ENCODE measurements around the gene HNRNPA1. TPM values are rescaled to one million over a fixed set of nuclear protein-coding genes. Genes with fewer than 3 reads are reported as not detected.

Gene HNRNPA1
- total and polyA plus RNA-seq, 2 donors (not counting 1 experiment from before 2014, with no cell fraction given) = 311 to 1,057 TPM

GRCh38 chr12:54331461-54331860 lies 50.9 kb downstream of the HNRNPA1 start:
- Histone ChIP-seq H3K27ac (ENCODE audit: insufficient read depth, low read length) (no peak overlapping the region), H3K4me3 (replicated peaks in 1 of 4; ENCODE audit: control extremely low read depth in 1 of 4, insufficient read depth in 1 of 4, low read depth in 3 of 4, low read length in 4 of 4) (no peak overlapping the region), H4K20me1 (ENCODE audit: control insufficient read depth, extremely low read depth, insufficient read depth, low read length) (no peaks in the 10 kb centered on the region), H3K9me3 (ENCODE audit: control insufficient read depth, insufficient read depth, low read depth, low read length) (no peaks in the 10 kb centered on the region), H3K4me2 (ENCODE audit: extremely low read depth, insufficient read depth, low read length) (no peak overlapping the region), H3K9ac (ENCODE audit: insufficient read depth, low read length) (no peak overlapping the region), H3K79me2 (ENCODE audit: control insufficient read depth, insufficient read depth, low read length) (peaks cover 38% of the 10 kb centered on the region), H3K27me3 (ENCODE audit: control insufficient read depth, insufficient read depth, low read length) (no peaks in the 10 kb centered on the region), H3K4me1 (ENCODE audit: control insufficient read depth, extremely low read depth, insufficient read depth, low read length) (peaks cover 17% of the 10 kb centered on the region), H3K36me3 (ENCODE audit: control insufficient read depth, insufficient read depth, low read length) (no peaks in the 10 kb centered on the region), H2AFZ (ENCODE audit: low read length) (no peak overlapping the region)
- no peak for DNase-seq (ENCODE audit: low read depth in 2 of 2)
- no peak for TF ChIP-seq EZH2 (IDR thresholded peaks at IDR 0.05; ENCODE audit: low read length, missing control alignments)
- TF ChIP-seq, protein P1, sequence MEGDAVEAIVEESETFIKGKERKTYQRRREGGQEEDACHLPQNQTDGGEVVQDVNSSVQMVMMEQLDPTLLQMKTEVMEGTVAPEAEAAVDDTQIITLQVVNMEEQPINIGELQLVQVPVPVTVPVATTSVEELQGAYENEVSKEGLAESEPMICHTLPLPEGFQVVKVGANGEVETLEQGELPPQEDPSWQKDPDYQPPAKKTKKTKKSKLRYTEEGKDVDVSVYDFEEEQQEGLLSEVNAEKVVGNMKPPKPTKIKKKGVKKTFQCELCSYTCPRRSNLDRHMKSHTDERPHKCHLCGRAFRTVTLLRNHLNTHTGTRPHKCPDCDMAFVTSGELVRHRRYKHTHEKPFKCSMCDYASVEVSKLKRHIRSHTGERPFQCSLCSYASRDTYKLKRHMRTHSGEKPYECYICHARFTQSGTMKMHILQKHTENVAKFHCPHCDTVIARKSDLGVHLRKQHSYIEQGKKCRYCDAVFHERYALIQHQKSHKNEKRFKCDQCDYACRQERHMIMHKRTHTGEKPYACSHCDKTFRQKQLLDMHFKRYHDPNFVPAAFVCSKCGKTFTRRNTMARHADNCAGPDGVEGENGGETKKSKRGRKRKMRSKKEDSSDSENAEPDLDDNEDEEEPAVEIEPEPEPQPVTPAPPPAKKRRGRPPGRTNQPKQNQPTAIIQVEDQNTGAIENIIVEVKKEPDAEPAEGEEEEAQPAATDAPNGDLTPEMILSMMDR (conservative IDR thresholded peaks at IDR 0.05 in 1 of 2, IDR thresholded peaks at IDR 0.05 in 1 of 2; ENCODE audit: low read depth in 1 of 2, low read length in 2 of 2) = no peak

DNA sequence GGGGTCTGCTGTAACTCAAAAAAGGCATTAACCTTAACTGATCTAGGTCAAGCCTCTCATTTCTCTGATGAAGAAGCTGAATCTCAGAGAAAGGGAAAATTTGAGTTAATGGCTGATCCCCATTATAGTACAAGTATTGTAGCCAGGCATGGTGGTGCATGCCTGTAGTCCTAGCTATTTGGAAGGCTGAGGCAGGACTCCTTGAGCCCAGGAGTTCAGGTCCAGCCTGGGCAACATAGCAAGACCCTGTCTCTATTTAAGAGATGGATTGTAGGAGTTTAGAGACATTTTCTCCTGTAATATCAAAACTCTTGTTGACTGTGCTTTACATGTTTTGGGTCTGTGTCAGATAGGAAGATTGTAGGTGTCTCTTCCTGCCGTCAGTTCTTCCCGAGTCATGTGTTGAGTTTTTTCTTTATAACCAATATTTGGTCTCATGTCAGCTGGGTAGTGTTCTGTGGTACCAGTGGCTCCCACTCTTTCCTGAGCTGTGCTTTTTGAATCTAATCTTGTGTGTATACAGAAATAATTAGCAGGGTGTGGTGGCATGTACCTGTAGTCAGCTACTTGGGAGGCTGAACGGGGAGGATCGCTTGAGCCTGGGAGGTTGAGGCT lies 53.0 kb downstream of the HNRNPA1 start:
- H3K9me3 ChIP-seq (ENCODE audit: control insufficient read depth, insufficient read depth, low read depth, low read length) = no peaks in the 10 kb centered on the region
- H3K9ac ChIP-seq (ENCODE audit: insufficient read depth, low read length) = no peak overlapping the region
- H3K4me2 ChIP-seq (ENCODE audit: extremely low read depth, insufficient read depth, low read length) = no peak overlapping the region
- H3K4me1 ChIP-seq (ENCODE audit: control insufficient read depth, extremely low read depth, insufficient read depth, low read length) = peaks cover 27% of the 10 kb centered on the region
- no peaks in the 10 kb centered on the region for H3K27me3 ChIP-seq (ENCODE audit: control insufficient read depth, insufficient read depth, low read length)
- no peak for TF ChIP-seq EZH2 (IDR thresholded peaks at IDR 0.05; ENCODE audit: low read length, missing control alignments)
- TF ChIP-seq, protein P1 (conservative IDR thresholded peaks at IDR 0.05 in 1 of 2, IDR thresholded peaks at IDR 0.05 in 1 of 2; ENCODE audit: low read depth in 1 of 2, low read length in 2 of 2) = no peak
- no peaks in the 10 kb centered on the region for H3K36me3 ChIP-seq (ENCODE audit: control insufficient read depth, insufficient read depth, low read length)
- no peak overlapping the region for H2AFZ ChIP-seq (ENCODE audit: low read length)
- H3K4me3 ChIP-seq (replicated peaks in 1 of 4; ENCODE audit: control extremely low read depth in 1 of 4, insufficient read depth in 1 of 4, low read depth in 3 of 4, low read length in 4 of 4) = no peak overlapping the region
- H3K27ac ChIP-seq (ENCODE audit: insufficient read depth, low read length) = no peak overlapping the region
- no peaks in the 10 kb centered on the region for H4K20me1 ChIP-seq (ENCODE audit: control insufficient read depth, extremely low read depth, insufficient read depth, low read length)
- DNase-seq (ENCODE audit: low read depth in 2 of 2) = no peak
- H3K79me2 ChIP-seq (ENCODE audit: control insufficient read depth, insufficient read depth, low read length) = peaks cover 30% of the 10 kb centered on the region

Other genes starting within 250 kb of the HNRNPA1 start
- under 0.01 TPM in 1 of 2 replicates, not detected in the other for gene HOXC5, start 247.7 kb upstream of the HNRNPA1 start, total RNA-seq
- gene HOXC5, start 247.7 kb upstream of the HNRNPA1 start, polyA plus RNA-seq = 0.07 and 0.40 TPM in 2 replicates
- 0.17 and 0.26 TPM in 2 replicates for gene HOXC4, start 226.9 kb upstream of the HNRNPA1 start, total RNA-seq
- 0.17 and 0.98 TPM in 2 replicates for gene HOXC4, start 226.9 kb upstream of the HNRNPA1 start, polyA plus RNA-seq
- 24.1 and 34.7 TPM in 2 replicates for gene SMUG1, start 91.7 kb upstream of the HNRNPA1 start, total RNA-seq
- gene SMUG1, start 91.7 kb upstream of the HNRNPA1 start, polyA plus RNA-seq = 22.5 and 23.7 TPM in 2 replicates
- gene CBX5, start 604 bp upstream of the HNRNPA1 start, total RNA-seq = 20.5 and 27.7 TPM in 2 replicates
- gene CBX5, start 604 bp upstream of the HNRNPA1 start, polyA plus RNA-seq = 64.0 and 71.1 TPM in 2 replicates
- gene NFE2, start 20.3 kb downstream of the HNRNPA1 start, total RNA-seq = under 0.01 and 0.17 TPM in 2 replicates
- 0.07 and 0.34 TPM in 2 replicates for gene NFE2, start 20.3 kb downstream of the HNRNPA1 start, polyA plus RNA-seq
- 80.9 and 97.9 TPM in 2 replicates for gene COPZ1, start 44.4 kb downstream of the HNRNPA1 start, total RNA-seq
- gene COPZ1, start 44.4 kb downstream of the HNRNPA1 start, polyA plus RNA-seq = 305 and 324 TPM in 2 replicates
- not detected in 2 replicates for gene GPR84, start 83.8 kb downstream of the HNRNPA1 start, total RNA-seq
- 0.03 TPM in 1 of 2 replicates, not detected in the other for gene GPR84, start 83.8 kb downstream of the HNRNPA1 start, polyA plus RNA-seq
- gene ZNF385A, start 104.0 kb downstream of the HNRNPA1 start, total RNA-seq = 2.3 and 3.3 TPM in 2 replicates
- 0.64 and 0.69 TPM in 2 replicates for gene ZNF385A, start 104.0 kb downstream of the HNRNPA1 start, polyA plus RNA-seq
- gene ITGA5, start 138.5 kb downstream of the HNRNPA1 start, total RNA-seq = 133 and 232 TPM in 2 replicates
- 162 and 199 TPM in 2 replicates for gene ITGA5, start 138.5 kb downstream of the HNRNPA1 start, polyA plus RNA-seq
- gene GTSF1, start 192.9 kb downstream of the HNRNPA1 start, total RNA-seq = not detected in 2 replicates
- not detected in 2 replicates for gene GTSF1, start 192.9 kb downstream of the HNRNPA1 start, polyA plus RNA-seq
- under 0.01 TPM in 2 replicates for gene NCKAP1L, start 217.0 kb downstream of the HNRNPA1 start, total RNA-seq
- 0.01 and 0.02 TPM in 2 replicates for gene NCKAP1L, start 217.0 kb downstream of the HNRNPA1 start, polyA plus RNA-seq